GM12878 (cell line): ENCODE results near the gene DHRS1. TPM values are rescaled to one million over a fixed set of nuclear protein-coding genes. Genes with fewer than 3 reads are reported as not detected.

ENCODE experiments used
- ATAC-seq: fragments of 200-7000 bp; cut with Tn5 transposase; 3 replicates; pipeline ENCODE4 v1.9.1; 2020; ENCODE audit warnings: mild to moderate bottlenecking, moderate library complexity
- BruUV-seq: library from RNA; stranded (reverse); fragments of 400-500 nt; replicated peaks from 2 replicates; lab custom pipeline; 2021; lab: Mats Ljungman, UMichigan
- CTCF ChIA-PET: fragments of 300-600 bp; sonication (Branson Sonifier 250); formaldehyde crosslinking; extraction: SDS; loops from one replicate; lab custom pipeline; 2021; ENCODE audit warnings: inconsistent platforms; lab: Yijun Ruan, JAX
- POLR2A ChIA-PET: fragments of 350-600 bp; formaldehyde crosslinking; extraction: SDS; loops from one replicate; lab custom pipeline; 2021; ENCODE audit warnings: inconsistent platforms; lab: Charles Lee
- RAD21 ChIA-PET: fragments of 300-600 bp; sonication (Branson Sonifier 250); formaldehyde crosslinking; loops from one replicate; lab custom pipeline; 2023; ENCODE audit warnings: antibody characterized with exemption; ENCODE audit not compliant: unreplicated experiment; lab: Charles Lee
- SMC1A ChIA-PET: fragments of 300-600 bp; sonication (Branson Sonifier 250); formaldehyde crosslinking; loops from one replicate; lab custom pipeline; 2023; ENCODE audit not compliant: unreplicated experiment, uncharacterized antibody; lab: Charles Lee
- DNase-seq: peaks from one replicate; pipeline ENCODE4 v3.0.0-alpha.2; 2011; ENCODE audit warnings: low read depth, low spot score
- FAIRE-seq: peaks from 3 replicates; lab custom pipeline; 2011; peaks lifted over from hg19 to GRCh38; lab: Jason Lieb, UNC
- H2AFZ ChIP-seq: 2 replicates; pipeline ENCODE4 v1.6.0; 2011; ENCODE audit warnings: low read depth, low read length, control low read depth; ENCODE audit not compliant: control insufficient read depth
- H3K27ac ChIP-seq: 2 replicates; pipeline ENCODE4 v1.5.1; 2011; ENCODE audit warnings: control low read depth; ENCODE audit not compliant: control insufficient read depth, insufficient read depth
- H3K27me3 ChIP-seq, 2 experiments: replicated peaks in 1 of 2; 2 replicates each; pipeline versions ENCODE4 v1.6.0 to v1.6.1; 2011; ENCODE audit warnings: low read length in 1 of 2; ENCODE audit not compliant: control insufficient read depth in 2 of 2, insufficient read depth in 2 of 2
- H3K36me3 ChIP-seq, 2 experiments: 2 replicates each; pipeline ENCODE4 v1.5.1; 2011; ENCODE audit warnings: low read length in 1 of 2; ENCODE audit not compliant: control insufficient read depth in 2 of 2, insufficient read depth in 2 of 2
- H3K4me1 ChIP-seq: 2 replicates; pipeline ENCODE4 v1.6.1; 2011; ENCODE audit warnings: mild to moderate bottlenecking, low read length, moderate library complexity, mixed read lengths; ENCODE audit not compliant: control insufficient read depth, insufficient read depth
- H3K4me2 ChIP-seq: 2 replicates; pipeline ENCODE4 v1.6.0; 2011; ENCODE audit warnings: control low read depth; ENCODE audit not compliant: control insufficient read depth, insufficient read depth
- H3K4me3 ChIP-seq: fragments of 200-600 bp; sonication (generic); 2 replicates; pipeline ENCODE4 v1.5.1; 2016
- H3K79me2 ChIP-seq: 2 replicates; pipeline ENCODE4 v1.6.0; 2011; ENCODE audit warnings: low read length; ENCODE audit not compliant: control insufficient read depth, insufficient read depth
- H3K9ac ChIP-seq: 2 replicates; pipeline ENCODE4 v1.8.0; 2011; ENCODE audit warnings: low read length, control low read depth, mixed read lengths; ENCODE audit not compliant: control insufficient read depth, insufficient read depth
- H3K9me3 ChIP-seq: replicated peaks from 3 replicates; pipeline ENCODE4 v1.5.1; 2011; ENCODE audit warnings: mild to moderate bottlenecking, low read length; ENCODE audit not compliant: control insufficient read depth, insufficient read depth
- H4K20me1 ChIP-seq: 2 replicates; pipeline ENCODE4 v1.6.0; 2011; ENCODE audit not compliant: control insufficient read depth, insufficient read depth
- IRF4 ChIP-seq: IDR thresholded peaks from 2 replicates; pipeline ENCODE4 v1.6.1; 2011; ENCODE audit warnings: low read depth, low read length
- MAX ChIP-seq: IDR thresholded peaks from 2 replicates; pipeline ENCODE4 v1.6.1; 2012; ENCODE audit warnings: low read depth, low read length, improper control_type of control experiment
- MYB ChIP-seq: fragments of 150-350 bp; IDR thresholded peaks from 2 replicates; pipeline ENCODE4 v1.6.1; 2014; ENCODE audit warnings: mild to moderate bottlenecking, low read depth, low read length, borderline replicate concordance
- NR2F1 ChIP-seq: fragments of 450-650 bp; conservative IDR thresholded peaks from 2 replicates; pipeline ENCODE4 v1.6.1; 2017; ENCODE audit warnings: mild to moderate bottlenecking
- PAX5 ChIP-seq: IDR thresholded peaks from 2 replicates; pipeline ENCODE4 v1.6.1; 2011; ENCODE audit warnings: low read depth, low read length, borderline replicate concordance
- RFX5 ChIP-seq: IDR thresholded peaks from 2 replicates; pipeline ENCODE4 v1.6.1; 2011; ENCODE audit warnings: low read depth, low read length, improper control_type of control experiment
- RUNX3 ChIP-seq: IDR thresholded peaks from 2 replicates; pipeline ENCODE4 v1.6.1; 2012; ENCODE audit warnings: low read length, inconsistent platforms
- SPI1 ChIP-seq: IDR thresholded peaks from 2 replicates; pipeline ENCODE4 v1.6.1; 2011; ENCODE audit warnings: low read depth, mild to moderate bottlenecking, low read length, moderate library complexity, borderline replicate concordance; ENCODE audit not compliant: insufficient read depth
- TBL1XR1 ChIP-seq: IDR thresholded peaks from 2 replicates; pipeline ENCODE4 v1.6.1; 2012; ENCODE audit warnings: low read depth, low read length, improper control_type of control experiment
- USF1 ChIP-seq: IDR thresholded peaks from 2 replicates; pipeline ENCODE4 v1.6.1; 2011; ENCODE audit warnings: borderline replicate concordance, low read depth, mild to moderate bottlenecking, moderate library complexity, mixed read lengths, low read length; ENCODE audit not compliant: insufficient read depth; ENCODE audit errors: extremely low read length
- ZBTB4 ChIP-seq: fragments of 450-650 bp; formaldehyde crosslinking; IDR thresholded peaks from 2 replicates; pipeline ENCODE4 v1.4.0; 2022; ENCODE audit warnings: mild to moderate bottlenecking, moderate library complexity
- ZBTB40 ChIP-seq: fragments of 450-650 bp; IDR thresholded peaks from 2 replicates; pipeline ENCODE4 v1.6.1; 2016; ENCODE audit warnings: mild to moderate bottlenecking, moderate library complexity, borderline replicate concordance
- ZNF274 ChIP-seq: IDR thresholded peaks from one replicate; pipeline ENCODE4 v1.8.0; 2011; ENCODE audit not compliant: insufficient read length, insufficient read depth
- WGBS: methylation state at CpG from one replicate; pipeline ENCODE4 v1.1.6; 2016; ENCODE audit warnings: low lambda C conversion rate; ENCODE audit not compliant: insufficient replicate concordance, insufficient coverage; ENCODE audit errors: missing lambda C conversion rate; 5-methylcytosine and 5-hydroxymethylcytosine counted together
- in situ Hi-C: fragments of 300-500 bp; cut with MboI; formaldehyde crosslinking; loops from 9 replicates; pipeline ENCODE4 v1.14.3; 2018; ENCODE audit warnings: mixed read lengths
- intact Hi-C: fragments of 100-400 bp; cut with micrococcal nuclease; formaldehyde crosslinking; loops from one replicate; pipeline ENCODE4 v1.14.2; 2022; ENCODE audit not compliant: unreplicated experiment
- polyA plus RNA-seq, 11 experiments: library from polyadenylated mRNA; depleted of rRNA in 4 of 11; unstranded in 6 of 11; stranded (reverse) in 5 of 11; fragments of >200 nt; fragmentation: Nextera tagmentation in 4 of 11; fragmentation: Illumina TruSeq in 1 of 11; extraction: Ambion mirVana in 4 of 11; extraction: Trizol in 1 of 11; gene quantifications; 1 replicate in 1 of 11; 2 replicates in 10 of 11; pipeline versions ENCODE4 v1.2.1 to v1.2.3, GENCODE V29; 2011 to 2016; ENCODE audit warnings: inconsistent platforms in 2 of 11, missing spikeins in 2 of 11, low read depth in 1 of 11
- total RNA-seq, 4 experiments: library from RNA; depleted of rRNA in 3 of 4; stranded (reverse); fragments of >200 nt in 3 of 4; fragmentation: Illumina TruSeq in 1 of 4; extraction: Trizol in 1 of 4; gene quantifications; 2 replicates each; pipeline versions ENCODE4 v1.2.1 to v1.2.3, GENCODE V29; 2013 to 2021

DHRS1 gene
- total and polyA plus RNA-seq, 10 of the 15 experiments (the other 5 are each of a cell fraction or from before 2014, with no cell fraction given) = 12.1 to 45.0 (median 25.7) TPM

- Histone ChIP-seq H3K9ac (no peak overlapping the region), H3K27ac (no peak overlapping the region), H3K9me3 (no peaks in the 10 kb centered on the region), H3K4me1 (peaks cover 6% of the 10 kb centered on the region; the same call in 1 of the 2 replicates), H4K20me1 (no peaks in the 10 kb centered on the region), H3K27me3 (no peaks in the 10 kb centered on the region), H2AFZ (no peak overlapping the region), H3K79me2 (no peaks in the 10 kb centered on the region), H3K4me2 (no peak overlapping the region), H3K4me3 (no peak overlapping the region), H3K36me3 (no peaks in the 10 kb centered on the region; a peak in 1 of 4 replicates)
- ChIA-PET SMC1A (interaction anchor here (0.6 to 7.7 kb wide), 6 partner anchors 17 to 762 kb away, joined by 3 to 73 read pairs (median 3); partner anchors contain the start of genes JPH4, KHNYN and LTB4R2), POLR2A (interaction anchor here (0.5 to 4.7 kb wide), 4 partner anchors 25 to 90 kb away, joined by 3 to 23 read pairs (median 4); partner anchors contain the start of genes CBLN3 and KHNYN), RAD21 (interaction anchor here (1.2 to 5.7 kb wide), 3 partner anchors 25 to 95 kb away, joined by 4 to 45 read pairs (median 15); partner anchors contain the start of genes CBLN3 and KHNYN), CTCF (interaction anchor here (0.8 to 16.6 kb wide), 10 partner anchors 8 to 99 kb away, joined by 3 to 452 read pairs (median 8); partner anchors contain the start of genes CBLN3, CIDEB, KHNYN and SDR39U1)
- intact Hi-C loops = no loop called here
- FAIRE-seq (no peak), DNase-seq (no peak), ATAC-seq (no peak)
- 92% methylated on average over 1 of the region's 1 CpG for WGBS
- TF ChIP-seq ZBTB40 = no peak
- no peak for TF ChIP-seq RUNX3
- no peak for TF ChIP-seq ZBTB4 (CRISPR knock-in tag)
- TF ChIP-seq MAX = no peak
- TF ChIP-seq NR2F1 = no peak
- TF ChIP-seq IRF4 = no peak
- no peak for TF ChIP-seq USF1
- no peak for TF ChIP-seq MYB
- no peak for TF ChIP-seq RFX5
- no peak for TF ChIP-seq ZNF274
- TF ChIP-seq PAX5 = no peak
- no peak for TF ChIP-seq TBL1XR1
- TF ChIP-seq SPI1 = no peak
- no TSS peak for BruUV-seq
- in situ Hi-C loops = no loop called here
These were observed 41.0 kb upstream of the DHRS1 start for GRCh38 chr14:24340606-24341005.
